NT2/D1 (cell line): ENCODE measurements around the gene IKZF3.

Source experiments
- YY1 ChIP-seq: IDR thresholded peaks from 2 replicates; pipeline ENCODE4 v1.6.1; 2011; ENCODE audit not compliant: insufficient read length, insufficient read depth
- ZNF274 ChIP-seq: IDR thresholded peaks from 2 replicates; pipeline ENCODE4 v1.6.1; 2011; ENCODE audit warnings: mild to moderate bottlenecking, low read depth, low read length

DNA sequence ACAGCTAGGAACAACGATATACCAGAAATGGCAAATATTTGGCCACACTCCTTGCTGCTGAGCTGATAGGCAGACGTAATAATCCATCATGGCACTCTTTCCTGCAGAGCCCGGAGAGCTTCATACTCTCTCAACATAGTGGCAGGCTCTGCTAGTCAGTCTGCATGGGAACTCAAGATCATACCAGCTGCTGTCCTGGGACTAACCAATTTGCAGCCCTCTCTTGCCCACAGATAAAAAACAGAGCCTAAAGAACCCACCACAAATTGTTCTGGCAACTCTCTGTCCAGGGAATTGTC, 40.8 kb upstream of the IKZF3 start:
- TF ChIP-seq YY1 (no peak), ZNF274 (no peak)
